KG1 (cell line): Measurements from ENCODE around the gene HLA-DRB1.
"Not testable (repeated sequence)": the region's sequence is repeated elsewhere in the genome, so short reads cannot be mapped to it uniquely, and the experiment has no call there.

Experiments used
- DNase-seq: peaks from one replicate; lab custom pipeline; 2025; lab: John Stamatoyannopoulos, UW

Gene HLA-DRB1

GRCh38 chr6:32609391-32609730, 19.7 kb upstream of the HLA-DRB1 start:
- DNase-seq, result no peak

GRCh38 chr6:32608362-32608761, 18.7 kb upstream of the HLA-DRB1 start:
- no peak for DNase-seq

GRCh38 chr6:32607988-32608298, 18.3 kb upstream of the HLA-DRB1 start:
- no peak for DNase-seq

DNA sequence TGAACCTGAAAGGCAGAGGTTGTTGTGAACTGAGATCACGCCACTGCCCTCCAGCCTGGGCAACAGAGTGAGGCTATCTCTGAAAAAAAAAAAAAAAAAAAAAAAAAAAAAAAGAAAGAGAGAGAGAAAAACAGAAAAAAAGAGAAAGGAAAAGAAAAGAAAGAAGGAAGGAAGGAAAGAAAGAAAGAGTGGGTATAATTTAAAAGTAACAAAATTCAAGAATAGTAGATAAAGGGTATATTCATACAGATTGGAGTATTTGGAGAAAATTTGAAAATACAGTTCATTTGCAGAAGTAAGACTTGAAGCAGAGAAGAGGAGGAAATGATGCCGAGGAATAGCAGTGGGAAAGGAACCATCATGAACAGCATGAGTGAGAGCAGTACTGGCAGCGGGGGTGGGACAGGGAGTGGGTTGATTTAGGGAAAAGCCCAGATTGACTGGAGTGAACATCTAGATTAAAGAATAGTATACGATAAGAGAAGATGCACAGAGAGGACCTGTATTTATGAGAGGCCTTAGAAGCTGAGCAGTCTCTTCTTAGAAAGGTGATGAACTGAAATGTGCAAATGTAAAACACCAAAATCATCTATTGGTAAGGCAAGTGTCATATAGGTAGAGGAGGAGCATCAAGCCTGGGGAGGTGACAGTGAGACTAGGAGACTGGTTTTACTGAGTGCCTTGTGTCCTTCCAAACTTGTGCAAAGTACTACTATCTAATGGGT, 17.8 kb upstream of the HLA-DRB1 start:
- DNase-seq, result no peak

- no peak for DNase-seq
Observed at GRCh38 chr6:32604434-32604877, 14.8 kb upstream of the HLA-DRB1 start.

DNA sequence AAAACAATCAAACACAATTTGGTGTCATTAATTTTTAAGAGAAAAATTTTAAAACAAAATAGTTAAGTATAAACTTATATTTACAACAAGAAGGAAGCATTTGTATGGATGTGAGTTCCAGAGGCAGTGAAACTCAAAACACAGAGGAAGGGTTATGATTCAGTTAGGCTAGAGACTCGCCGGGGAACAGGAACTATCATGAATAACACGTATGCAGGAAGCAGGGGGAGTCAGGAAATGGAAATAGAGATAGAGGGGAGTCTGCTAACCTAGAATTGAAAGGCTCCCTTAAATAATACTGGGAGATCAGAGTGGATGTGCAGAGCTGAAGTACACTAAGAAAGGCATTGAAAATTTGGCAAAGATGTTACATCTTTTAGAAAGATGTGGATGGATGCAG, 14.2 kb upstream of the HLA-DRB1 start:
- DNase-seq, result no peak

GRCh38 chr6:32603222-32603621, 13.6 kb upstream of the HLA-DRB1 start:
- no peak for DNase-seq

- DNase-seq, result no peak
Observed at GRCh38 chr6:32602383-32602782, 12.7 kb upstream of the HLA-DRB1 start.

- DNase-seq, result no peak
Observed at GRCh38 chr6:32597024-32597423, 7.4 kb upstream of the HLA-DRB1 start.

DNA sequence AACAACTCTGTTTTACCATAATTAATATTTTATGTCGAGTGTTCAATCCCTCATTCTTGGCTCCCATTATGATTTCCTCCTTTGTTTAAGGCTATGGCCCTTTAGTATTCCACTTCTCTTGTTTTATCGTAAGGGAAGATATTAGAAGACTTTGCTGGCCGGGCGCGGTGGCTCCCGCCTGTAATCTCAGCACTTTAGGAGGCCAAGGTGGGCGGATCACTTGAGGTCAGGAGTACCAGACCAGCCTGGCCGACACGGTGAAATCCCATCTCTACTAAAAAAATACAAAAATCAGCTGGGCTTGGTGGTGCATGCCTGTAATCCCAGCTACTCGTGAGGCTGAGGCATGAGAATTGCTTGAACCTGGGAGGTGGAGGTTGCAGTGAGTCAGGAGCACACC, 1.1 kb upstream of the HLA-DRB1 start:
- not testable (repeated sequence) for DNase-seq

DNA sequence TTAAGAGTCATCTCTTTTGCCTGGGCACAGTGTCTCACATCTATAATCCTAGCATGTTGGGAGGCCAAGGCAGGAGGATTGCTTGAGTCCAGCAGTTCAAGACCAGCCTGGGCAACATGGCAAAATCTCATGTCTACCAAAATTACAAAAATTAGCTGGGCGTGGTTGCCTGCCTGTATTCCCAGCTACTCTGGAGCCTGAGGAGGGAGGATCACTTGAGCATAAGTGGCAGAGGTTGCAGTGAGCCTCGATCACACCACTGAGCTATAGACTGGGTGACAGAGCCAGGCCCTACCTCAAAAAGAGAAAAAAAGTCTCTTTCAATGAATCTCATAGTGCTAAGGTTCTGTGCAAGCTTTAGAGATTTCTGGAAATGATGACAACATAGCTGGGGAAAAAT, 1.5 kb downstream of the HLA-DRB1 start:
- DNase-seq, result no peak

GRCh38 chr6:32583527-32583898, 6.1 kb downstream of the HLA-DRB1 start:
- DNase-seq, result no peak

- no peak for DNase-seq
Observed at GRCh38 chr6:32581315-32582095, 8.1 kb downstream of the HLA-DRB1 start.

GRCh38 chr6:32580593-32580992, 9.1 kb downstream of the HLA-DRB1 start:
- no peak for DNase-seq

GRCh38 chr6:32578962-32579361, 10.7 kb downstream of the HLA-DRB1 start:
- DNase-seq, result no peak

DNA sequence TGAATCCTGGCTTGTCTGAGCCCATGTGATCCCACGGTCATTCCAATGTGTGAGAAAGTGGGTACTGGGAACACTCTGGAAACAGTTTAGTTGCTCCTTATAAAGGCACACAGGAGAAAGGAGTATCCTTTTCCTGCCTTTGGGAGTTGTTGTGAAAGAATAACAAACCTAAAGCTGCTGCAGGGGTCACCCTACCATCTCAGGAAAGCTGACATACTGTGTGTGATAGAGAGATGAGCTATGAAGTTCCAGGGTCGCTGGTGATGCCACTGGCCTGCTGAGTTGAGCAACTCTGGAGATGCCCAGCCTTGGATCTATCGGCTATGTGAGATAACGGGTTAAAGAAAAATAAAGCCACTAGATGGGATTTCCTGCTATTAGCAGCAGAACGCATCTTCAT, 12.2 kb downstream of the HLA-DRB1 start:
- DNase-seq, result not testable (repeated sequence)

GRCh38 chr6:32576250-32576649, 13.4 kb downstream of the HLA-DRB1 start:
- no peak for DNase-seq

GRCh38 chr6:32570363-32570905, 19.2 kb downstream of the HLA-DRB1 start:
- DNase-seq, result no peak

GRCh38 chr6:32568561-32568960, 21.1 kb downstream of the HLA-DRB1 start:
- DNase-seq, result no peak

GRCh38 chr6:32566957-32567356, 22.7 kb downstream of the HLA-DRB1 start:
- DNase-seq, result no peak

GRCh38 chr6:32565511-32565910, 24.1 kb downstream of the HLA-DRB1 start:
- no peak for DNase-seq

- no peak for DNase-seq
Observed at GRCh38 chr6:32562940-32563339, 26.7 kb downstream of the HLA-DRB1 start.

- no peak for DNase-seq
Observed at GRCh38 chr6:32559747-32560146, 29.9 kb downstream of the HLA-DRB1 start.
